HG02884 (cell line): Measurements from ENCODE around the gene ENPP6.

ENCODE experiments used
- ATAC-seq: cut with Tn5 transposase; IDR thresholded peaks from one replicate; pipeline ENCODE4 v1.9.1; 2021; ENCODE audit warnings: mild to moderate bottlenecking, moderate library complexity; ENCODE audit not compliant: unreplicated experiment

Gene ENPP6

GRCh38 chr4:184217634-184218033 is at the start of gene ENPP6:
Gene ENPP6 (minus strand): TSS chr4:184217873. CDS start chr4:184217819, 54 bp downstream.
- ATAC-seq: no peak

DNA sequence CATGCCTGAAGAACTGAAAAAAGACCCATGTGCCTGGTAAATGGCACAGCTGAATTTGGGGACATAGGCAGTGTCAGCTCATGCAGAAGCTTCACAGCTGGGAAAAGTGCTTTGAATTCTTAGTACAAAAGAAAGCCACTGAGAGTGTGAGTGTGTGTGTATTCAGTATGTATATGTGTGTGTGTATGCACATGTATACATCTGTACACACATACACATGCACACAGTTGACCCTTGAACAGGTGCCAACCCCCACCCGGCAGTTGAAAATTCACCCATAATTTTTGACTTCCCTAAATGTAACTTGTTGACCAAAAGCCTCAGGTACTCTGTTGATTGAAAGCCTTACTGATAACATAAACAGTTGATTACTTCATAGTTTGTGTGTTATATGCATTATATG is 49.5 kb upstream of the ENPP6 start:
- no peak for ATAC-seq

GRCh38 chr4:184265546-184266351 is 48.1 kb upstream of the ENPP6 start:
- peak; percentile 26 for ATAC-seq

GRCh38 chr4:184263910-184264732 is 46.4 kb upstream of the ENPP6 start:
- ATAC-seq: peak; percentile 29

DNA sequence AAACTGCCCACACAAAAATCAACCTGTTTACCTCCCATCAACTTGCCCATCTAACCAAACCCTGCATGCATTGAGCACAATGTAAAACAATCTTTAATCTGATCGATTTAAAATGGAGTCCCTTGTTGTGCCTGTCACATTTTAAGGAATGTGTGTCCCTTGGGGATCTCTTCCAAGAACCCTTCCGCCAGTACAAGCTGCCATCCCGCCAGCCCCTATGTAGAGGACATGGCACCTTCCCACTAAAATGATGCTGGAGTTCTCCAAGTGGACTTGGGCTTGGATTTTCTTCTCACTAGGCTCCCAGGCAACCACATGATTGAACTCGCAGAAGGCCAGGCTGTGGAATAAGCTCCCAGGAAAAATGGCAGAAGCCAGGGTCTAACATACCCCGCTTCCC is 45.8 kb upstream of the ENPP6 start:
- no peak for ATAC-seq

DNA sequence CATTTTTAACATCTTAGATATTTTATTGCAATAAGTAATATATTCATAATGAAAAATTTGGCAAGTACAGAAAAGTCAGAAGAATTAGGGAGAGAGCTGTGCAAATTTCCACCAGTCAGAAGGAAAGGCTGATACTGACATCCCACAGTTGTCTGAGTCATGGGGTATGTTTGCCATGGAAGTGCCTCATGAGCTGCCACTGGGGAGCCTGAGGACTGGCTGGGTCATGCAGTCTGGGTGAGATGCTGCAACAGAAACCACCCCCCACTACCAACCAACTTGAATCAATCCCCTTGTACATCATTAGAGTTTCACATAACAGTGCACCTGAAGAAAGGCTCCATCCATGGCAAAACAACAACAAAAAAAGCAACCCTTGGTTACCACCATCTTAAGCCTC is 45.2 kb upstream of the ENPP6 start:
- ATAC-seq: no peak

- no peak for ATAC-seq
These were observed 43.6 kb upstream of the ENPP6 start for GRCh38 chr4:184261246-184261645.

- no peak for ATAC-seq
These were observed 42.2 kb upstream of the ENPP6 start for GRCh38 chr4:184259866-184260265.

DNA sequence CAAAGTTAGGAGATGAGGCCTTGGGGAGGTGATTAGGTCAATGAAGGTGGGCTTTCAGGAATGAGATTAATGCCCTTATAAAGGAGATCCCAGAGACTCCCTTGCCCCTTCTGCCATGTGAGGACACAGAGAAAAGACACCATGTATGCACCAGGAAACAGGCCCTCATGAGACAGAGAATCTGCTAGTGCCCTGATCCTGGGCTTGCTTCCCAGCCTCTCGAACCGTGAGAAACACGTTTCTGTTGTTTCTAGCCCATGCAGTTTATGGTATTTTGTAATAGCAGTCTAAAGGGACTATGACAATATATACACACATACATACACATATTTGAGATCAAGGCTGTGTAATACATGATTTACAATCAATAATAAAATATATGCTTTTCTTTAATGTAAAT is 41.4 kb upstream of the ENPP6 start:
- ATAC-seq: no peak

DNA sequence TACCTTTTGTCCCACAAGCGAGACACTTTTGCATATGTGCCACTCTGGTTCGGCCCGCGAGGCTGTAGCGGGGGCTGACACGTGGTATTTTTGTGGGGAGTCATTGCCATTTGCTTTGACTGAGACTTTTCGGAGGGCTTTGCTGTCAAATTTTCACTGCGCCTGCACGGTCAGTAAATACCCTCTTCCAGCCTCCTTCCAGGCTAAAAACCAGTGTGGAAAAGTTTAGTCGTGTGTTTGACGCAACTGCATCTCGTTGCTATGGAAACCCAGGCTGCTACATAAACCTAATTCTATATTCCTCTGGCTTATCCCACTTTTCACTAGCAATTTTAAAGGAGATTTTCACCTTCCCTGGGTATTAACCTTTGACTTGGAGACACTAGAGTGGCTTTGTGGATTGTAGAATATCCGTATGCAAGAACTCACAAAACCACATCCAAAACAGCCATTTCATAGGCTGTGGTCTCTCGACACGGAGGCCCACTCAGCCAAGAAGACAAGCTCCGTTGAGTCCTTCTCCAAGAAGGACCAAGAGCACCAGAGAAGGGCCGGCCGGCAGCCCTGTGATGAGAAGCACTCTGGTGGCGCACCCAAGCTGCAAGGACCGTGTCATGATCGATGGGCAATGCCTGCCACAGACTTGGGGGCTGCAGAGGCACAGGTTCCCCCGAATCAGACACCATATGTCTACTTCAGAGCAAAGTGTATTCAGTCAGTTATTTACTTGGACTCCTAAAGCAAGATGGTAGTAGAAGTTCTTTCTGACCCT is 38.4 kb upstream of the ENPP6 start:
- ATAC-seq: no peak

GRCh38 chr4:184255361-184255760 is 37.7 kb upstream of the ENPP6 start:
- no peak for ATAC-seq

DNA sequence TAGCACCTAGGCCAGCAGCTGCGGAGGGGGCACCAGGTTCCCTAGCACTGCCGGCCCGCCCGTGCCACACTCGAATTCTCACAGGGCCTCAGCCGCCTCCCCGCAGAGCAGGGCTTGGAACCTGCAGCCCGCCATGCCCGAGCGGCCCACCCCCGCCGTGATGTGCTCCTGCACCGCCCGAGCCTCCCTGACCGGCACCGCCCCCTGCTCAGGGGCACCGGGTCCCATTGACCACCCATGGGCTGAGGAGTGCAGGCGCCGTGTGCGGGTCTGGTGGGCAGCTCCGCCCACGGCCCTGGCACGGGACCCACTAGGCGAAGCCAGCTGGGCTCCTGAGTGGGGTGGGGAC is 35.4 kb upstream of the ENPP6 start:
- ATAC-seq: no peak

GRCh38 chr4:184252136-184253071 is 34.7 kb upstream of the ENPP6 start:
- no peak for ATAC-seq

GRCh38 chr4:184251670-184251980 is 34.0 kb upstream of the ENPP6 start:
- ATAC-seq: no peak

DNA sequence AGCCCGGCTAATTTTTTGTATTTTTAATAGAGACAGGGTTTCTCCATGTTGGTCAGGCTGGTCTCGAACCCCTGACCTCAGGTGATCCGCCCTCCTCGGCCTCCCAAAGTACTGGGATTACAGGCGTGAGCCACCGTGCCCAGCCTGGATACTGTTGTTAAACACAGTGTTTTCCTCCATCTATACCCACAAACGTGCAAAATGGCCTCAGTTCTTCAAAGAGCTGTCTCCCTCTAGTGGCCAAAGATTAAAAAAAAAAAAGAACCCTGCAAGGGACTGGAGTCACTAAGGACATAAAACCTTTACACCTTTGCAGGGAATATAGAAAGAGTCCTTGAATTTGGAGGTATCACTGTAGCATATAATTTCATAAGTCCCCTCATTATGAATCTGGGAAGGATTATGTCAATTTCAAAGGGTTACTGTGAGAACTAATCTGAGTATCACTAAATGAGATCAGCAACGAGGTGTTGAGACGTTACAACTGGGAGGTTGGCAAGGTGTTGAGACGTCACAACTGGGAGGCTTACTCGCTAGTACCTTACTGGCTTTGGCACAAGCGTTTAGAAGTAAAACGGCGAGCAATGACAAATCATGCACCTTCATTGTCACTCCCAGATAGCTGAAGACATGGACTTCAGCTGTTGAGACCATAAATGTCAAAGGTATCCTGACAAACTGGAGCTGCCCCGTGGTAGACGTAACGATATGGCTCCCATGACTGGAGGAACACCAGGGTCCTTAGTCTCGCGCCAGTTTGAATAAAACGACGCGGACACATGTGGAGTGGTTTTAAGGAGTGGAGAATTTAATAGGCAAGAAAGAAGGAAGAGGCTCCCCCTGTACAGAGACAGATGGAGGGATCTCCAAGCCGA is 33.4 kb upstream of the ENPP6 start:
- ATAC-seq: peak; percentile 80

- ATAC-seq: no peak
These were observed 30.5 kb upstream of the ENPP6 start for GRCh38 chr4:184248216-184248615.

DNA sequence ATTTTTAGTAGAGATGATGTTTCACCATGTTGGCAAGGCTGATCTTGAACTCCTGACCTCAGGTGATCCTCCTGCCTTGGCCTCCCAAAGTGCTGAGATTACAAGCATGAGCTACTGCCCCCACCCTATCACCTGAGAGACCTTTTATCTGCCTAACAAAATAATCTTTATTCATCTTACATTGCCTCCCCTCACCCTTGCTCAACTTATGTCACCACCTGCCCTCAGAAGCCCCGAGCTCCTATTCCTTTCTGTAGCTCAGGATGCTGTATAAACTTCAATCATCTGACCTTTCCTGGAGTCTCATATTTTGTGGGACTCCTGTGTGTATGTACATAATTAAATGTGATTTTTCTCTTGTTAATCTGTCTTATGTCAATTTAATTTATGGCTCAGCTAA is 29.7 kb upstream of the ENPP6 start:
- ATAC-seq: no peak

- ATAC-seq: no peak
These were observed 28.8 kb upstream of the ENPP6 start for GRCh38 chr4:184246426-184246825.

DNA sequence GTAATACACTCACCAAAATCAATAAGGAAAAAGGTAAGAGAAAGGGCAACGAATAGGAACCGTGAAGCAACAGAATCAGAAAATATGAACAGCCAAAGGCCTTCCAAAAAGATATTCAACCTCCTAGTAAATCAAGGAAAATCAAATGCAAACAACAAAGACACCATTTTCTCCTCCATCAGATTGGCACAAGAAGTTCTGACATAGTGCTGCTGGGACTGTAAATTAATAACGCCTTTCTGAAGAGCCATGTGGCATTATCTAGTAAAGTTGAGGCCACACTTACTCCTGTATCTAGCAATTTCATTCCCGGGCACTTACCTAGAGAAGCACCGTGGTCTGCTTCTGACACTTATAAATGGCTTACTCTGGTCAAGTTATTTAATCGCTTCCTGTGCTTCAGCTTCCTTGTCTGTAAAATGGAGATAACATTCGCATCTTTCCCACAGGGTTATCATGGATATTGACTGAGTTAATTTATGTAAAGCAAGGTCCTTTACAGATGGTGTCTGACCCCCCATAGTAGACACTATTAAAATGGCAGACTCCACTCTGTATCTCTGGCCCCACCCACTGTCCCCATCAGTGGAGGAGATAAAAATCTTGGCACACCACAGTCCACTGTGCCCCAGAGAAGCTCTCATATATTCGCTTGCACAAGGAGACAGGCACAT is 20.5 kb upstream of the ENPP6 start:
- ATAC-seq: no peak
